Measurements from ENCODE around the gene KIR2DL1. TPM values are rescaled to one million over a fixed set of nuclear protein-coding genes. Genes with fewer than 3 reads are reported as not detected.
"Not testable (repeated sequence)": the region's sequence is repeated elsewhere in the genome, so short reads cannot be mapped to it uniquely, and the experiment has no call there.

The KIR2DL1 gene
- total RNA-seq, 1 experiment from 2014 or later = not detected

GRCh38 chr19:54738715-54739114 is 30.9 kb upstream of the KIR2DL1 start:
- POLR2A ChIA-PET = no interaction called here
- TF ChIP-seq ZNF121 (CRISPR knock-in tag; IDR thresholded peaks at IDR 0.05) = no peak
- no peak for TF ChIP-seq CREB1 (CRISPR knock-in tag; IDR thresholded peaks at IDR 0.05)
- TF ChIP-seq SMAD3 (CRISPR knock-in tag; IDR thresholded peaks at IDR 0.05; ENCODE audit: borderline replicate concordance) = no peak
- TF ChIP-seq NFATC4 (CRISPR knock-in tag; IDR thresholded peaks at IDR 0.05) = no peak
- TF ChIP-seq ZBTB21 (CRISPR knock-in tag; IDR thresholded peaks at IDR 0.05; ENCODE audit: borderline replicate concordance) = no peak
- no peak for TF ChIP-seq SMAD4 (CRISPR knock-in tag; IDR thresholded peaks at IDR 0.05)
- no peak for ATAC-seq

GRCh38 chr19:54739587-54740497 is 29.8 kb upstream of the KIR2DL1 start:
- Mint-ChIP-seq H3K27me3 (ENCODE audit: low read depth) (peaks cover 19% of the 10 kb centered on the region), H3K4me1 (no peaks in the 10 kb centered on the region), H3K4me3 (no peak overlapping the region), H3K27ac (no peak overlapping the region), H3K9me3 (peaks cover 84% of the 10 kb centered on the region), H3K36me3 (peaks cover 66% of the 10 kb centered on the region)
- POLR2A ChIA-PET = no interaction called here
- no peak for DNase-seq (ENCODE audit: low spot score)
- CTCF ChIA-PET = no interaction called here
- TF ChIP-seq ZNF532 (CRISPR knock-in tag; IDR thresholded peaks at IDR 0.05; ENCODE audit: borderline replicate concordance) = no peak
- no peak for TF ChIP-seq MAX (CRISPR knock-in tag; IDR thresholded peaks at IDR 0.05)
- TF ChIP-seq PRRX2 (CRISPR knock-in tag; IDR thresholded peaks at IDR 0.05) = no peak
- no peak for TF ChIP-seq USF2 (CRISPR knock-in tag; IDR thresholded peaks at IDR 0.05)
- TF ChIP-seq MLX (CRISPR knock-in tag; IDR thresholded peaks at IDR 0.05) = no peak
- no peak for TF ChIP-seq ZNF281 (CRISPR knock-in tag; IDR thresholded peaks at IDR 0.05)
- ATAC-seq = no peak

More at GRCh38 chr19:54738715-54739114, 30.9 kb upstream of the KIR2DL1 start:
- H3K27me3 Mint-ChIP-seq (ENCODE audit: low read depth) = peaks cover 28% of the 10 kb centered on the region
- no peak overlapping the region for H3K27ac Mint-ChIP-seq
- peaks cover 72% of the 10 kb centered on the region for H3K36me3 Mint-ChIP-seq
- peaks cover 88% of the 10 kb centered on the region for H3K9me3 Mint-ChIP-seq
- CTCF ChIA-PET = no interaction called here
- H3K4me1 Mint-ChIP-seq = no peaks in the 10 kb centered on the region
- no peak overlapping the region for H3K4me3 Mint-ChIP-seq
- no peak for DNase-seq (ENCODE audit: low spot score)

- Mint-ChIP-seq H3K27me3 (ENCODE audit: low read depth) (peaks cover 13% of the 10 kb centered on the region), H3K9me3 (peaks cover 83% of the 10 kb centered on the region), H3K36me3 (peaks cover 61% of the 10 kb centered on the region)
- H3K4me3 Mint-ChIP-seq; DNase-seq (ENCODE audit: low spot score); ATAC-seq; POLR2A ChIA-PET; H3K4me1 Mint-ChIP-seq; CTCF ChIA-PET; H3K27ac Mint-ChIP-seq: not testable (repeated sequence)
Observed at GRCh38 chr19:54741950-54742349, 27.6 kb upstream of the KIR2DL1 start.

GRCh38 chr19:54744080-54744479 is 25.5 kb upstream of the KIR2DL1 start:
- ATAC-seq; POLR2A ChIA-PET; CTCF ChIA-PET; H3K4me3 Mint-ChIP-seq; H3K4me1 Mint-ChIP-seq; DNase-seq (ENCODE audit: low spot score); H3K27ac Mint-ChIP-seq: not testable (repeated sequence)
- Mint-ChIP-seq H3K27me3 (ENCODE audit: low read depth) (peaks cover 17% of the 10 kb centered on the region), H3K36me3 (peaks cover 65% of the 10 kb centered on the region), H3K9me3 (peaks cover 85% of the 10 kb centered on the region)

GRCh38 chr19:54747614-54748322 is 21.8 kb upstream of the KIR2DL1 start:
- H3K9me3 Mint-ChIP-seq = peaks cover 84% of the 10 kb centered on the region
- H3K36me3 Mint-ChIP-seq = peaks cover 61% of the 10 kb centered on the region
- H3K27ac Mint-ChIP-seq; H3K27me3 Mint-ChIP-seq (ENCODE audit: low read depth); DNase-seq (ENCODE audit: low spot score); ATAC-seq; CTCF ChIA-PET; H3K4me1 Mint-ChIP-seq; H3K4me3 Mint-ChIP-seq; POLR2A ChIA-PET: not testable (repeated sequence)

GRCh38 chr19:54750276-54750675 is 19.3 kb upstream of the KIR2DL1 start:
- H3K27ac Mint-ChIP-seq; DNase-seq (ENCODE audit: low spot score); H3K4me3 Mint-ChIP-seq; ATAC-seq; POLR2A ChIA-PET; CTCF ChIA-PET; H3K4me1 Mint-ChIP-seq: not testable (repeated sequence)
- H3K36me3 Mint-ChIP-seq = peaks cover 67% of the 10 kb centered on the region
- peaks cover 12% of the 10 kb centered on the region for H3K27me3 Mint-ChIP-seq (ENCODE audit: low read depth)
- H3K9me3 Mint-ChIP-seq = peaks cover 86% of the 10 kb centered on the region

All from WTC11 (cell line).